HepG2 (cell line): ENCODE results near the gene PRM3. TPM values are rescaled to one million over a fixed set of nuclear protein-coding genes. Genes with fewer than 3 reads are reported as not detected.

ENCODE experiments used
- FOXC1 ChIP-seq: sonication (generic); formaldehyde crosslinking; IDR thresholded peaks from 2 replicates; pipeline ENCODE4 v1.8.0; 2022; ENCODE audit warnings: mild to moderate bottlenecking, missing genetic modification reagents, borderline replicate concordance
- HOXA9 ChIP-seq: sonication (generic); formaldehyde crosslinking; IDR thresholded peaks from 2 replicates; pipeline ENCODE4 v1.8.1; 2022; ENCODE audit warnings: missing genetic modification reagents, mild to moderate bottlenecking, moderate library complexity, borderline replicate concordance
- PRDM15 ChIP-seq: sonication (generic); formaldehyde crosslinking; IDR thresholded peaks from 2 replicates; pipeline ENCODE4 v1.4.0; 2020; ENCODE audit warnings: missing genetic modification reagents
- TGIF2 ChIP-seq: IDR thresholded peaks from 2 replicates; pipeline ENCODE4 v1.6.1; 2016; ENCODE audit warnings: control low read depth, missing compliant biosample characterization
- ZC3H4 ChIP-seq: sonication (generic); formaldehyde crosslinking; IDR thresholded peaks from 2 replicates; pipeline ENCODE4 v1.4.0; 2020; ENCODE audit warnings: missing genetic modification reagents, borderline replicate concordance
- ZNF224 ChIP-seq: sonication (generic); formaldehyde crosslinking; IDR thresholded peaks from 2 replicates; pipeline ENCODE4 v1.5.0; 2020; ENCODE audit warnings: mild to moderate bottlenecking, missing genetic modification reagents
- ZNF282 ChIP-seq: fragments of 450-650 bp; IDR thresholded peaks from 2 replicates; pipeline ENCODE4 v1.6.1; 2018; ENCODE audit not compliant: partially characterized antibody
- ZNF605 ChIP-seq: sonication (generic); formaldehyde crosslinking; IDR thresholded peaks from 2 replicates; pipeline ENCODE4 v1.8.0; 2022; ENCODE audit warnings: mild to moderate bottlenecking, missing genetic modification reagents
- ZSCAN31 ChIP-seq: sonication (generic); formaldehyde crosslinking; IDR thresholded peaks from 2 replicates; pipeline ENCODE4 v1.5.0; 2020; ENCODE audit warnings: low read depth, mild to moderate bottlenecking, missing genetic modification reagents
- polyA plus RNA-seq, 8 experiments: library from polyadenylated mRNA; depleted of rRNA in 3 of 8; stranded (reverse) in 7 of 8; unstranded in 1 of 8; fragments of >200 nt; fragmentation: Illumina TruSeq in 4 of 8; extraction: Trizol in 4 of 8; gene quantifications; 2 replicates each; pipeline versions ENCODE4 v1.2.1 to v1.2.3, GENCODE V29; 2011 to 2016; ENCODE audit warnings: low read depth in 4 of 8, missing spikeins in 1 of 8, mixed read lengths in 1 of 8; ENCODE audit not compliant: insufficient read depth in 1 of 8
- total RNA-seq, 5 experiments: library from RNA; depleted of rRNA; stranded (reverse); fragments of >200 nt; fragmentation: Illumina TruSeq; extraction: Trizol; gene quantifications; 2 replicates each; pipeline ENCODE4 v1.2.3, GENCODE V29; 2016; ENCODE audit warnings: low read depth in 1 of 5
- TF ChIP-seq, protein P1 (sequence below): sonication (generic); formaldehyde crosslinking; IDR thresholded peaks from 2 replicates; pipeline ENCODE4 v1.4.0; 2020; ENCODE audit warnings: missing genetic modification reagents
- TF ChIP-seq, protein P2 (sequence below): sonication (generic); formaldehyde crosslinking; IDR thresholded peaks from 2 replicates; pipeline ENCODE4 v1.4.0; 2020; ENCODE audit warnings: mild to moderate bottlenecking, missing genetic modification reagents

Gene PRM3
- total and polyA plus RNA-seq, 2 of the 13 experiments (the other 11 are each of a cell fraction or from before 2014, with no cell fraction given): not detected

DNA sequence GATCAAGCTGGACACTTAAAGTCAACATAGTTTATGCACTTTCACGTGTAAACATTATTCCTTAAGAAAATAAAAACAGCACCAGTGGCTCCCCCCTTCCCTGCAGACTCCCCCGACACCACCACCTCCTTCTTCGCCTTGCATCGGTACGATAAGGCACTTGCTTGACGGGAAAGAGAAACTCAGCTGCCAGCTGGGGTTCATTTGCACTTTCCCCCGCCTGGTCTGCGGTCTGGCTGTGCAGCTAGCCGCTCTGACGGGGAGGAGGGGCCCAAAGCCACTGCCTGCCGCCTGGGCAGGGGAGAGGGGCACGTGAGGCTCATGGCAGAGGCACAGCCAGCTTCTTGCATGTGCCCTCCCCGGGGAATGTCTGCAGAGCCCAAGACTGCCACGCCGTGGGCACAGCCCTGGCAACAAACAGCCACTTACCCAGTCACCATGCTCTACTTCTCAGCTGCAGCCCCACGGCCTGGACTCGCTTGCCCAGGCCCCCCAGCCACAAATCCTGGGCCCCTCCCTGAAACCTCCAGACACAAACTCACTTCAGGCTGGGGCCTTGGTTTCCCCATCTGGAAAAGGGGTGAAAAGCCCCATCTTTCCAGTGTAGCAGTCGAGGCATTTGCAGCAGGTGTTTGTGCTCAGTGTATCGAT lies 24.2 kb upstream of the PRM3 start (continued):
- TF ChIP-seq ZSCAN31 (CRISPR knock-in tag): no peak; the same call in 1 of the 2 replicates
- TF ChIP-seq, protein P1, sequence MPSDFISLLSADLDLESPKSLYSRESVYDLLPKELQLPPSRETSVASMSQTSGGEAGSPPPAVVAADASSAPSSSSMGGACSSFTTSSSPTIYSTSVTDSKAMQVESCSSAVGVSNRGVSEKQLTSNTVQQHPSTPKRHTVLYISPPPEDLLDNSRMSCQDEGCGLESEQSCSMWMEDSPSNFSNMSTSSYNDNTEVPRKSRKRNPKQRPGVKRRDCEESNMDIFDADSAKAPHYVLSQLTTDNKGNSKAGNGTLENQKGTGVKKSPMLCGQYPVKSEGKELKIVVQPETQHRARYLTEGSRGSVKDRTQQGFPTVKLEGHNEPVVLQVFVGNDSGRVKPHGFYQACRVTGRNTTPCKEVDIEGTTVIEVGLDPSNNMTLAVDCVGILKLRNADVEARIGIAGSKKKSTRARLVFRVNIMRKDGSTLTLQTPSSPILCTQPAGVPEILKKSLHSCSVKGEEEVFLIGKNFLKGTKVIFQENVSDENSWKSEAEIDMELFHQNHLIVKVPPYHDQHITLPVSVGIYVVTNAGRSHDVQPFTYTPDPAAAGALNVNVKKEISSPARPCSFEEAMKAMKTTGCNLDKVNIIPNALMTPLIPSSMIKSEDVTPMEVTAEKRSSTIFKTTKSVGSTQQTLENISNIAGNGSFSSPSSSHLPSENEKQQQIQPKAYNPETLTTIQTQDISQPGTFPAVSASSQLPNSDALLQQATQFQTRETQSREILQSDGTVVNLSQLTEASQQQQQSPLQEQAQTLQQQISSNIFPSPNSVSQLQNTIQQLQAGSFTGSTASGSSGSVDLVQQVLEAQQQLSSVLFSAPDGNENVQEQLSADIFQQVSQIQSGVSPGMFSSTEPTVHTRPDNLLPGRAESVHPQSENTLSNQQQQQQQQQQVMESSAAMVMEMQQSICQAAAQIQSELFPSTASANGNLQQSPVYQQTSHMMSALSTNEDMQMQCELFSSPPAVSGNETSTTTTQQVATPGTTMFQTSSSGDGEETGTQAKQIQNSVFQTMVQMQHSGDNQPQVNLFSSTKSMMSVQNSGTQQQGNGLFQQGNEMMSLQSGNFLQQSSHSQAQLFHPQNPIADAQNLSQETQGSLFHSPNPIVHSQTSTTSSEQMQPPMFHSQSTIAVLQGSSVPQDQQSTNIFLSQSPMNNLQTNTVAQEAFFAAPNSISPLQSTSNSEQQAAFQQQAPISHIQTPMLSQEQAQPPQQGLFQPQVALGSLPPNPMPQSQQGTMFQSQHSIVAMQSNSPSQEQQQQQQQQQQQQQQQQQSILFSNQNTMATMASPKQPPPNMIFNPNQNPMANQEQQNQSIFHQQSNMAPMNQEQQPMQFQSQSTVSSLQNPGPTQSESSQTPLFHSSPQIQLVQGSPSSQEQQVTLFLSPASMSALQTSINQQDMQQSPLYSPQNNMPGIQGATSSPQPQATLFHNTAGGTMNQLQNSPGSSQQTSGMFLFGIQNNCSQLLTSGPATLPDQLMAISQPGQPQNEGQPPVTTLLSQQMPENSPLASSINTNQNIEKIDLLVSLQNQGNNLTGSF (CRISPR knock-in tag): peak; percentile 49; the same call in 1 of the 2 replicates
- TF ChIP-seq HOXA9 (CRISPR knock-in tag): no peak
- TF ChIP-seq ZNF224: 0 out of 2 replicates have a peak, but pooled peaks have one; percentile 6
- TF ChIP-seq ZNF605 (CRISPR knock-in tag): peak; percentile 80
- TF ChIP-seq, protein P2, sequence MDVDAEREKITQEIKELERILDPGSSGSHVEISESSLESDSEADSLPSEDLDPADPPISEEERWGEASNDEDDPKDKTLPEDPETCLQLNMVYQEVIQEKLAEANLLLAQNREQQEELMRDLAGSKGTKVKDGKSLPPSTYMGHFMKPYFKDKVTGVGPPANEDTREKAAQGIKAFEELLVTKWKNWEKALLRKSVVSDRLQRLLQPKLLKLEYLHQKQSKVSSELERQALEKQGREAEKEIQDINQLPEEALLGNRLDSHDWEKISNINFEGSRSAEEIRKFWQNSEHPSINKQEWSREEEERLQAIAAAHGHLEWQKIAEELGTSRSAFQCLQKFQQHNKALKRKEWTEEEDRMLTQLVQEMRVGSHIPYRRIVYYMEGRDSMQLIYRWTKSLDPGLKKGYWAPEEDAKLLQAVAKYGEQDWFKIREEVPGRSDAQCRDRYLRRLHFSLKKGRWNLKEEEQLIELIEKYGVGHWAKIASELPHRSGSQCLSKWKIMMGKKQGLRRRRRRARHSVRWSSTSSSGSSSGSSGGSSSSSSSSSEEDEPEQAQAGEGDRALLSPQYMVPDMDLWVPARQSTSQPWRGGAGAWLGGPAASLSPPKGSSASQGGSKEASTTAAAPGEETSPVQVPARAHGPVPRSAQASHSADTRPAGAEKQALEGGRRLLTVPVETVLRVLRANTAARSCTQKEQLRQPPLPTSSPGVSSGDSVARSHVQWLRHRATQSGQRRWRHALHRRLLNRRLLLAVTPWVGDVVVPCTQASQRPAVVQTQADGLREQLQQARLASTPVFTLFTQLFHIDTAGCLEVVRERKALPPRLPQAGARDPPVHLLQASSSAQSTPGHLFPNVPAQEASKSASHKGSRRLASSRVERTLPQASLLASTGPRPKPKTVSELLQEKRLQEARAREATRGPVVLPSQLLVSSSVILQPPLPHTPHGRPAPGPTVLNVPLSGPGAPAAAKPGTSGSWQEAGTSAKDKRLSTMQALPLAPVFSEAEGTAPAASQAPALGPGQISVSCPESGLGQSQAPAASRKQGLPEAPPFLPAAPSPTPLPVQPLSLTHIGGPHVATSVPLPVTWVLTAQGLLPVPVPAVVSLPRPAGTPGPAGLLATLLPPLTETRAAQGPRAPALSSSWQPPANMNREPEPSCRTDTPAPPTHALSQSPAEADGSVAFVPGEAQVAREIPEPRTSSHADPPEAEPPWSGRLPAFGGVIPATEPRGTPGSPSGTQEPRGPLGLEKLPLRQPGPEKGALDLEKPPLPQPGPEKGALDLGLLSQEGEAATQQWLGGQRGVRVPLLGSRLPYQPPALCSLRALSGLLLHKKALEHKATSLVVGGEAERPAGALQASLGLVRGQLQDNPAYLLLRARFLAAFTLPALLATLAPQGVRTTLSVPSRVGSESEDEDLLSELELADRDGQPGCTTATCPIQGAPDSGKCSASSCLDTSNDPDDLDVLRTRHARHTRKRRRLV (CRISPR knock-in tag): no peak
- TF ChIP-seq FOXC1: peak; percentile 66
- TF ChIP-seq PRDM15 (CRISPR knock-in tag): no peak
- TF ChIP-seq ZNF282: no peak
- 0 out of 2 replicates have a peak, but pooled peaks have one; percentile 74 for TF ChIP-seq TGIF2 (CRISPR knock-in tag)
- TF ChIP-seq ZC3H4: no peak
